ENCODE data around the gene MT1H. TPM values are rescaled to one million over a fixed set of nuclear protein-coding genes. Genes with fewer than 3 reads are reported as not detected.

The MT1H gene
- total RNA-seq, 1 donor = not detected

DNA sequence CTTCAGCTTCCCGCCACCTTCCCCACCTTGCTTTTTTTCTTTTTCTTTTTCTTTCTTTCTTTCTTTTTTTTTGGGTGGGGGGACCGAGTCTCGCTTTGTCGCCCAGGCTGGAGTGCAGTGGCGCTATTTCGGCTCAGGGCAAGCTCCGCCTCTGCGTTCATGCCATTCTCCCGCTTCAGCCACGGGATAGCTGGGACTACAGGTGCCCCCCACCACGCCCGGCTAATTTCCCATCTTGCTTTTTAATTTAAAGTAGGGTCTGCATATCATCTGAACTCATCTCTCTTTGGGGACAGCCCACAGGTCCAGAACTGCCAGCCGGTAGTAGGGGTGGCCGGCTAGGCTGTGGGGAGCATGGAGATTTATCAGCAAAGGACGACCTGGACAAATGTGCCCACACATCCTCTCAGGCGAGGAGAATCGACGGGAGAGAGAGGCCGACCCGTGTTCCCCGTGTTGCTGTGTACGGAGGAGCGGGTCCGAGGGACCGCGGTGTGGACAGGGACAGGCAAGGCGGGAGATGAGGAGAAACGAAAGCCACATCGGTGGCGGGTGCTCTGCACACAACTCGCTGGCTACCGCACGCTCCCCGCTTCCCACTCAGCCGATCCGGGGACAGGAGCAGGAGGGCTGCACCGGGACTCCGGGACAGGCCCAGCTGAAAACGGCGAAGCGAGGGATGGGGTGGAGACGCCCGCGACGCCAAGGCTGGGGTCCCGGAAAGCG lies 34.7 kb upstream of the MT1H start:
- TF ChIP-seq, protein P1, sequence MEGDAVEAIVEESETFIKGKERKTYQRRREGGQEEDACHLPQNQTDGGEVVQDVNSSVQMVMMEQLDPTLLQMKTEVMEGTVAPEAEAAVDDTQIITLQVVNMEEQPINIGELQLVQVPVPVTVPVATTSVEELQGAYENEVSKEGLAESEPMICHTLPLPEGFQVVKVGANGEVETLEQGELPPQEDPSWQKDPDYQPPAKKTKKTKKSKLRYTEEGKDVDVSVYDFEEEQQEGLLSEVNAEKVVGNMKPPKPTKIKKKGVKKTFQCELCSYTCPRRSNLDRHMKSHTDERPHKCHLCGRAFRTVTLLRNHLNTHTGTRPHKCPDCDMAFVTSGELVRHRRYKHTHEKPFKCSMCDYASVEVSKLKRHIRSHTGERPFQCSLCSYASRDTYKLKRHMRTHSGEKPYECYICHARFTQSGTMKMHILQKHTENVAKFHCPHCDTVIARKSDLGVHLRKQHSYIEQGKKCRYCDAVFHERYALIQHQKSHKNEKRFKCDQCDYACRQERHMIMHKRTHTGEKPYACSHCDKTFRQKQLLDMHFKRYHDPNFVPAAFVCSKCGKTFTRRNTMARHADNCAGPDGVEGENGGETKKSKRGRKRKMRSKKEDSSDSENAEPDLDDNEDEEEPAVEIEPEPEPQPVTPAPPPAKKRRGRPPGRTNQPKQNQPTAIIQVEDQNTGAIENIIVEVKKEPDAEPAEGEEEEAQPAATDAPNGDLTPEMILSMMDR (IDR thresholded peaks at IDR 0.05; ENCODE audit: extremely low read depth, low read depth, low read length) = no peak
- H3K79me2 ChIP-seq (ENCODE audit: insufficient read depth, low read length) = no peaks in the 10 kb centered on the region
- H3K9me3 ChIP-seq (ENCODE audit: low read depth, low read length) = no peaks in the 10 kb centered on the region
- no peak overlapping the region for H3K4me3 ChIP-seq (ENCODE audit: insufficient read depth, low read length)
- peaks cover 6% of the 10 kb centered on the region for H3K27me3 ChIP-seq (ENCODE audit: insufficient read depth, low read length)
- H3K36me3 ChIP-seq (ENCODE audit: insufficient read depth, low read length) = no peaks in the 10 kb centered on the region
- H3K4me1 ChIP-seq (ENCODE audit: insufficient read depth, low read length) = peaks cover 12% of the 10 kb centered on the region
- H2AFZ ChIP-seq (ENCODE audit: low read length) = no peak overlapping the region
- H3K4me2 ChIP-seq (ENCODE audit: insufficient read depth, low read length) = no peak overlapping the region
- DNase-seq (ENCODE audit: insufficient read length, low spot score, missing footprints) = no peak
- no peak overlapping the region for H3K27ac ChIP-seq (ENCODE audit: low read depth, low read length)
- H4K20me1 ChIP-seq (ENCODE audit: insufficient read depth, low read length) = no peaks in the 10 kb centered on the region

GRCh38 chr16:56635441-56635967 lies 34.1 kb upstream of the MT1H start:
- no peak for DNase-seq (ENCODE audit: insufficient read length, low spot score, missing footprints)
- Histone ChIP-seq H2AFZ (ENCODE audit: low read length) (no peak overlapping the region), H3K4me3 (ENCODE audit: insufficient read depth, low read length) (no peak overlapping the region), H3K79me2 (ENCODE audit: insufficient read depth, low read length) (no peaks in the 10 kb centered on the region), H3K9me3 (ENCODE audit: low read depth, low read length) (no peaks in the 10 kb centered on the region), H3K4me2 (ENCODE audit: insufficient read depth, low read length) (no peak overlapping the region), H3K27ac (ENCODE audit: low read depth, low read length) (no peak overlapping the region), H3K36me3 (ENCODE audit: insufficient read depth, low read length) (no peaks in the 10 kb centered on the region), H4K20me1 (ENCODE audit: insufficient read depth, low read length) (no peaks in the 10 kb centered on the region), H3K27me3 (ENCODE audit: insufficient read depth, low read length) (peaks cover 6% of the 10 kb centered on the region), H3K4me1 (ENCODE audit: insufficient read depth, low read length) (peaks cover 12% of the 10 kb centered on the region)
- TF ChIP-seq, protein P1 (IDR thresholded peaks at IDR 0.05; ENCODE audit: extremely low read depth, low read depth, low read length) = no peak

GRCh38 chr16:56636616-56637413 lies 32.8 kb upstream of the MT1H start:
- no peaks in the 10 kb centered on the region for H3K9me3 ChIP-seq (ENCODE audit: low read depth, low read length)
- peaks cover 6% of the 10 kb centered on the region for H3K27me3 ChIP-seq (ENCODE audit: insufficient read depth, low read length)
- H3K4me1 ChIP-seq (ENCODE audit: insufficient read depth, low read length) = peaks cover 10% of the 10 kb centered on the region

More at GRCh38 chr16:56636616-56637413, 32.8 kb upstream of the MT1H start:
- Histone ChIP-seq H3K79me2 (ENCODE audit: insufficient read depth, low read length) (no peaks in the 10 kb centered on the region), H3K36me3 (ENCODE audit: insufficient read depth, low read length) (no peaks in the 10 kb centered on the region), H3K27ac (ENCODE audit: low read depth, low read length) (no peak overlapping the region), H2AFZ (ENCODE audit: low read length) (no peak overlapping the region), H3K4me2 (ENCODE audit: insufficient read depth, low read length) (no peak overlapping the region), H3K4me3 (ENCODE audit: insufficient read depth, low read length) (no peak overlapping the region), H4K20me1 (ENCODE audit: insufficient read depth, low read length) (no peaks in the 10 kb centered on the region)
- peak; percentile 85 for DNase-seq (ENCODE audit: insufficient read length, low spot score, missing footprints)
- TF ChIP-seq, protein P1 (IDR thresholded peaks at IDR 0.05; ENCODE audit: extremely low read depth, low read depth, low read length) = no peak

Measured in osteoblast (primary cell).